ENCODE measurements around the gene CEP192.

The CEP192 gene

GRCh38 chr18:13014232-13014631, 23.1 kb downstream of the CEP192 start:
- no peak overlapping the region for H3K27ac ChIP-seq (ENCODE audit: low read length)
- no peak overlapping the region for H2AFZ ChIP-seq (ENCODE audit: low read depth, low read length)
- no peak overlapping the region for H3K4me3 ChIP-seq (ENCODE audit: low read length)
- H3K27me3 ChIP-seq (ENCODE audit: low read depth, low read length): no peaks in the 10 kb centered on the region
- H3K79me2 ChIP-seq (ENCODE audit: low read length): no peaks in the 10 kb centered on the region
- H3K4me2 ChIP-seq (ENCODE audit: low read length): no peak overlapping the region
- H4K20me1 ChIP-seq (ENCODE audit: insufficient read depth, low read length): no peaks in the 10 kb centered on the region
- TF ChIP-seq EZH2phosphoT487 (IDR thresholded peaks at IDR 0.05; ENCODE audit: low read depth) (no peak), CTCF (IDR thresholded peaks at IDR 0.05; ENCODE audit: low read depth, low read length) (no peak)
- H3K9ac ChIP-seq (ENCODE audit: low read length): no peak overlapping the region
- peaks cover 68% of the 10 kb centered on the region for H3K36me3 ChIP-seq (replicated peaks; ENCODE audit: low read depth, low read length)
- H3K9me3 ChIP-seq (ENCODE audit: insufficient read depth, low read length): no peaks in the 10 kb centered on the region
- H3K4me1 ChIP-seq (ENCODE audit: low read length): peaks cover 6% of the 10 kb centered on the region

- Histone ChIP-seq H3K4me3 (ENCODE audit: low read length) (no peak overlapping the region), H3K9ac (ENCODE audit: low read length) (no peak overlapping the region), H3K4me1 (ENCODE audit: low read length) (peaks cover 8% of the 10 kb centered on the region), H3K9me3 (ENCODE audit: insufficient read depth, low read length) (no peaks in the 10 kb centered on the region), H4K20me1 (ENCODE audit: insufficient read depth, low read length) (no peaks in the 10 kb centered on the region), H3K27ac (ENCODE audit: low read length) (no peak overlapping the region), H3K36me3 (replicated peaks; ENCODE audit: low read depth, low read length) (peaks cover 69% of the 10 kb centered on the region), H3K4me2 (ENCODE audit: low read length) (no peak overlapping the region), H3K27me3 (ENCODE audit: low read depth, low read length) (no peaks in the 10 kb centered on the region), H3K79me2 (ENCODE audit: low read length) (no peaks in the 10 kb centered on the region), H2AFZ (ENCODE audit: low read depth, low read length) (no peak overlapping the region)
- TF ChIP-seq EZH2phosphoT487 (IDR thresholded peaks at IDR 0.05; ENCODE audit: low read depth): no peak
Measured at GRCh38 chr18:13014818-13015217, 23.7 kb downstream of the CEP192 start.

- Histone ChIP-seq H2AFZ (ENCODE audit: low read depth, low read length) (no peak overlapping the region), H3K27ac (ENCODE audit: low read length) (no peak overlapping the region)
Measured at GRCh38 chr18:13017247-13017875, 26.2 kb downstream of the CEP192 start.

GRCh38 chr18:13018374-13018773, 27.2 kb downstream of the CEP192 start:
- Histone ChIP-seq H3K9ac (ENCODE audit: low read length) (no peak overlapping the region), H2AFZ (ENCODE audit: low read depth, low read length) (no peak overlapping the region), H3K36me3 (replicated peaks; ENCODE audit: low read depth, low read length) (peaks cover 81% of the 10 kb centered on the region), H3K4me3 (ENCODE audit: low read length) (no peak overlapping the region), H4K20me1 (ENCODE audit: insufficient read depth, low read length) (no peaks in the 10 kb centered on the region), H3K9me3 (ENCODE audit: insufficient read depth, low read length) (no peaks in the 10 kb centered on the region), H3K4me1 (ENCODE audit: low read length) (peaks cover 10% of the 10 kb centered on the region), H3K79me2 (ENCODE audit: low read length) (peaks cover 21% of the 10 kb centered on the region), H3K27me3 (ENCODE audit: low read depth, low read length) (no peaks in the 10 kb centered on the region), H3K27ac (ENCODE audit: low read length) (no peak overlapping the region), H3K4me2 (ENCODE audit: low read length) (no peak overlapping the region)
- no peak for TF ChIP-seq CTCF (IDR thresholded peaks at IDR 0.05; ENCODE audit: low read depth, low read length)
- no peak for TF ChIP-seq EZH2phosphoT487 (IDR thresholded peaks at IDR 0.05; ENCODE audit: low read depth)

More at GRCh38 chr18:13017247-13017875, 26.2 kb downstream of the CEP192 start:
- TF ChIP-seq EZH2phosphoT487 (IDR thresholded peaks at IDR 0.05; ENCODE audit: low read depth): no peak
- no peak for TF ChIP-seq CTCF (IDR thresholded peaks at IDR 0.05; ENCODE audit: low read depth, low read length)
- Histone ChIP-seq H3K4me2 (ENCODE audit: low read length) (no peak overlapping the region), H3K4me3 (ENCODE audit: low read length) (no peak overlapping the region), H3K27me3 (ENCODE audit: low read depth, low read length) (no peaks in the 10 kb centered on the region), H3K9me3 (ENCODE audit: insufficient read depth, low read length) (no peaks in the 10 kb centered on the region), H3K79me2 (ENCODE audit: low read length) (peaks cover 11% of the 10 kb centered on the region), H3K4me1 (ENCODE audit: low read length) (peaks cover 10% of the 10 kb centered on the region), H3K36me3 (replicated peaks; ENCODE audit: low read depth, low read length) (peaks cover 83% of the 10 kb centered on the region), H4K20me1 (ENCODE audit: insufficient read depth, low read length) (no peaks in the 10 kb centered on the region), H3K9ac (ENCODE audit: low read length) (no peak overlapping the region)
